ENCODE measurements around the gene ANKRD6. TPM values are rescaled to one million over a fixed set of nuclear protein-coding genes. Genes with fewer than 3 reads are reported as not detected.
"Not testable (repeated sequence)": the region's sequence is repeated elsewhere in the genome, so short reads cannot be mapped to it uniquely, and the experiment has no call there.

Gene ANKRD6
- total and polyA plus RNA-seq, 7 experiments from 2014 or later: 0.71 to 6.6 (median 3.3) TPM

DNA sequence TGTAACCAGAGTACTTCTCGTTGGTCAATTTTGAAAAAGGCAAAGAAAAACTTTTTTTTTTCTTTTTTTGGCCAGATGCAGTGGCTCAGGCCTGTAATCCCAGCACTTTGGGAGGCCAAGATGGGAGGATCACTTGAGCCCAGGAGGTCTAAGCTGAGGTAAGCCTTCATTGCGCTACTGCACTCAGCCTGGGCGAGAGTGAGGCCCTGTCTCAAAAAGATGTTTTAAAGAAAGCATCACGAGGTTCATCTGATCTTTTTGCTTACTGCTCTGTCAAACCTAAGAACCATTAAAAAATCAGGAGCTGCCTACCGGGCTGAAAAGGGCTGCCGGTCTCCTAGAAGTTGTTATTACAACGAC, 205.0 kb downstream of the ANKRD6 start:
- peak overlapping the region; percentile 91 for H3K27ac ChIP-seq (ENCODE audit: low read depth, low read length)
- H3K9me3 ChIP-seq (ENCODE audit: control insufficient read depth in 2 of 3, low read length in 3 of 3): no peaks in the 10 kb centered on the region
- H3K4me1 ChIP-seq (ENCODE audit: control insufficient read depth in 2 of 2, insufficient read depth in 2 of 2, low read length in 2 of 2): peaks cover 9 to 15% of the 10 kb centered on the region in 2 donors
- Mint-ChIP-seq H3K4me3 (peak overlapping the region; percentile 90 to 98 (median 94)), H3K27me3 (peaks cover 0 to 3% (median 0%) of the 10 kb centered on the region in 5 donors), H3K4me1 (peaks cover 6 to 48% (median 27%) of the 10 kb centered on the region in 7 donors), H3K36me3 (peaks cover 6 to 38% (median 26%) of the 10 kb centered on the region in 5 donors), H3K9me3 (peaks cover 0 to 4% (median 0%) of the 10 kb centered on the region in 11 donors), H3K27ac (peak overlapping the region; percentile 96 to 99 (median 99))
- CTCF ChIA-PET: interaction anchor here (0.5 to 1.2 kb wide), 3 partner anchors 15 to 204 kb away, joined by 3 to 5 read pairs (median 4); no protein-coding TSS in a partner anchor
- peaks cover 5 to 18% (median 7%) of the 10 kb centered on the region in 3 experiments for H3K36me3 ChIP-seq (ENCODE audit: control insufficient read depth in 2 of 3, insufficient read depth in 3 of 3, low read length in 3 of 3)
- ATAC-seq: peak; percentile 1
- H3K4me3 ChIP-seq (ENCODE audit: low read length): peak overlapping the region; percentile 99
- no peak for DNase-seq
- intact Hi-C loops (cut with micrococcal nuclease): loop anchor here (1.0 to 5.0 kb wide), 15 partner anchors 28 to 1936 kb away; partner anchors contain the start of genes ANKRD6 (in 2 of the 2), CASP8AP2 (in 2 of the 2), MAP3K7 (in 2 of the 2) and MDN1 (in 2 of the 2)
- no peaks in the 10 kb centered on the region for H3K27me3 ChIP-seq (ENCODE audit: control insufficient read depth in 2 of 2, insufficient read depth in 2 of 2, low read length in 2 of 2)
- POLR2A ChIA-PET: interaction anchor here (0.5 to 1.6 kb wide), 16 partner anchors 9 to 969 kb away, joined by 3 to 5 read pairs (median 3); partner anchors contain the start of genes CASP8AP2, PNRC1 and RNGTT

GRCh38 chr6:89638320-89639195, 205.6 kb downstream of the ANKRD6 start, which contains the start of gene LYRM2:
Gene LYRM2, minus strand, starts transcription at chr6:89638747. Its CDS starts 31 bp downstream, at chr6:89638716.
- Histone ChIP-seq H3K4me1 (ENCODE audit: control insufficient read depth in 2 of 2, insufficient read depth in 2 of 2, low read length in 2 of 2) (peaks cover 9 to 15% of the 10 kb centered on the region in 2 donors), H3K36me3 (ENCODE audit: control insufficient read depth in 2 of 3, insufficient read depth in 3 of 3, low read length in 3 of 3) (peaks cover 7 to 24% (median 7%) of the 10 kb centered on the region in 3 experiments), H3K4me3 (ENCODE audit: low read length) (peak within 1 kb of the TSS; percentile 99), H3K27ac (ENCODE audit: low read depth, low read length) (peak within 1 kb of the TSS; percentile 91), H3K27me3 (ENCODE audit: control insufficient read depth in 2 of 2, insufficient read depth in 2 of 2, low read length in 2 of 2) (no peaks in the 10 kb centered on the region), H3K9me3 (ENCODE audit: control insufficient read depth in 2 of 3, low read length in 3 of 3) (no peaks in the 10 kb centered on the region)
- Mint-ChIP-seq H3K4me3 (peak within 1 kb of the TSS; percentile 90 to 98 (median 94)), H3K27ac (peak within 1 kb of the TSS; percentile 96 to 99 (median 99)), H3K4me1 (peaks cover 6 to 45% (median 27%) of the 10 kb centered on the region in 7 donors), H3K9me3 (peaks cover 0 to 4% (median 0%) of the 10 kb centered on the region in 11 donors), H3K36me3 (peaks cover 6 to 40% (median 26%) of the 10 kb centered on the region in 5 donors), H3K27me3 (peaks cover 0 to 3% (median 0%) of the 10 kb centered on the region in 5 donors)
- ChIA-PET CTCF (interaction anchor here (0.5 to 1.1 kb wide), 3 partner anchors 14 to 966 kb away, joined by 3 to 4 read pairs (median 3); no protein-coding TSS in a partner anchor), POLR2A (interaction anchor here (0.7 to 1.6 kb wide), 15 partner anchors 9 to 969 kb away, joined by 3 to 5 read pairs (median 3); partner anchors contain the start of genes CASP8AP2, PNRC1 and RNGTT)
- ATAC-seq (peak; percentile 97), DNase-seq (peak; percentile 85 to 93 (median 91))
- intact Hi-C loops (cut with micrococcal nuclease): loop anchor here (1.0 to 5.0 kb wide), 15 partner anchors 28 to 1936 kb away; partner anchors contain the start of genes ANKRD6 (in 2 of the 2), CASP8AP2 (in 2 of the 2), MAP3K7 (in 2 of the 2) and MDN1 (in 2 of the 2)

DNA sequence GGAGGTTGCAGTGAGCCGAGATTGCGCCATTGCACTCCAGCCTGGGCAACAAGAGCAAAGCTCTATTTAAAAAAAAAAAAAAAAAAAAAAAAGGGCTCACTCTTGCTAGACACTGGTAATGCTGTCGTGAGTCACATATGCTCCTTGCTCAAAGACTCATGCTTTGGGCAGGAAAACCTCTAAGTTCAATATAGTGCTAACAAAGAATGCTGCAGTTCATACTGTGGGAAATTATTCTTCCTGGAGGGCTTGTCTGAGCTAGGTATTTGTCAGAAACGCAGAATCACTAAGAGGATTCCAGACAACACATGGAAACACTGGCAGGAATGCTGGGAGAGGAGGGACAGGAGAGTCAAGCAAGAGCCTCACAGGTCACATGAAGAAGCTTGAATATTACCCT, 207.9 kb downstream of the ANKRD6 start:
- Mint-ChIP-seq H3K9me3 (peaks cover 0 to 2% (median 0%) of the 10 kb centered on the region in 11 donors), H3K27me3 (peaks cover 0 to 3% (median 0%) of the 10 kb centered on the region in 5 donors), H3K36me3 (peaks cover 6 to 43% (median 17%) of the 10 kb centered on the region in 5 donors), H3K27ac (peak overlapping the region in 5 of 9 donors; percentile 1 to 73 (median 46)), H3K4me3 (no peak overlapping the region), H3K4me1 (peaks cover 4 to 37% (median 25%) of the 10 kb centered on the region in 7 donors)
- no peak for ATAC-seq
- Histone ChIP-seq H3K9me3 (ENCODE audit: control insufficient read depth in 2 of 3, low read length in 3 of 3) (no peaks in the 10 kb centered on the region), H3K27ac (ENCODE audit: low read depth, low read length) (no peak overlapping the region), H3K27me3 (ENCODE audit: control insufficient read depth in 2 of 2, insufficient read depth in 2 of 2, low read length in 2 of 2) (no peaks in the 10 kb centered on the region), H3K36me3 (ENCODE audit: control insufficient read depth in 2 of 3, insufficient read depth in 3 of 3, low read length in 3 of 3) (peaks cover 7 to 42% (median 21%) of the 10 kb centered on the region in 3 experiments), H3K4me1 (ENCODE audit: control insufficient read depth in 2 of 2, insufficient read depth in 2 of 2, low read length in 2 of 2) (peaks cover 9 to 15% of the 10 kb centered on the region in 2 donors), H3K4me3 (ENCODE audit: low read length) (no peak overlapping the region)
- intact Hi-C loops (cut with micrococcal nuclease): no loop called here
- ChIA-PET POLR2A (interaction anchor here (0.7 kb wide), 2 partner anchors 10 to 32 kb away, joined by 3 read pairs; no protein-coding TSS in a partner anchor), CTCF (no interaction called here)
- DNase-seq: no peak

DNA sequence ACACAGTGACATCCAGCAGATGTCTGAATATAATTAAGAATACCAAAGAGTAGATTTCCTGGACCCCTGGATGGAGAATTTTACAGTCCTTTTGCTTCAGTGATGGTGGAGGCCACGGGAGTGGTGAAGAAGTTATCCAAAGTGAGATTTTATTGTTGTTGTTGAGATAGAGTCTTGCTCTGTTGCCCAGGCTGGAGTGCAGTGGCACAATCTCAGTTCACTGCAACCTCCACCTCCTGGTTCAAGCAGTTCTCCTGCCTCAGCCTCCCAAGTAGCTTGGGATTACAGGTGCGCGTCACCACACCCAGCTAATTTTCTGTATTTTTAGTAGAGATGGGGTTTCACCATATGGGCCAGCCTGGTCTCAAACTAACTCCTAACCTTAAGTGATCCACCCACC, 208.6 kb downstream of the ANKRD6 start:
- H3K9me3 ChIP-seq (ENCODE audit: control insufficient read depth in 2 of 3, low read length in 3 of 3); H3K27me3 Mint-ChIP-seq; H3K27me3 ChIP-seq (ENCODE audit: control insufficient read depth in 2 of 2, insufficient read depth in 2 of 2, low read length in 2 of 2); POLR2A ChIA-PET; H3K4me3 Mint-ChIP-seq; intact Hi-C loops (cut with micrococcal nuclease); H3K9me3 Mint-ChIP-seq; ATAC-seq; H3K4me3 ChIP-seq (ENCODE audit: low read length); DNase-seq; H3K27ac ChIP-seq (ENCODE audit: low read depth, low read length); CTCF ChIA-PET: not testable (repeated sequence)
- peaks cover 3 to 37% (median 11%) of the 10 kb centered on the region in 5 donors for H3K36me3 Mint-ChIP-seq
- peaks cover 9 to 15% of the 10 kb centered on the region in 2 donors for H3K4me1 ChIP-seq (ENCODE audit: control insufficient read depth in 2 of 2, insufficient read depth in 2 of 2, low read length in 2 of 2)
- H3K4me1 Mint-ChIP-seq: peaks cover 3 to 31% (median 22%) of the 10 kb centered on the region in 7 donors
- H3K27ac Mint-ChIP-seq: peak overlapping the region in 3 of 9 donors; percentile 51 to 73 (median 66)
- H3K36me3 ChIP-seq (ENCODE audit: control insufficient read depth in 2 of 3, insufficient read depth in 3 of 3, low read length in 3 of 3): peaks cover 6 to 42% (median 18%) of the 10 kb centered on the region in 3 experiments

DNA sequence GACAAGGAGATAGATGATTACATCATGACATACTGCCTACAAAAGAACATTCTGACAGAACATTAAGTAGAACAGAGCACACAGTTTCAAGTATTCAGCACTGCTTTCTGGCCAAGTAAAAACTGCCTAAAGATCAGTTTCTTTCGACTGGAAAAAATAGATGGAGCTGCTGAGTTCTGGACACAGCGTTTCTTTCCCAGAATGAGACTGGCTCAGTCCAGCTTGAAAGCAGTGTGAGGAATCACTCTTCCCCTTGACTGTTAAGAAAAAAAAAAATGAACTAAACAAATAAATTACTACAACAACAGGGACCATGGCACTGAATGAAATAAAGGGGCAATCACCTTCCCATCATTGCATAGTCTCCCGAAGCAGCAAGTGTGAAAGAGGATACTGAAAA, 210.0 kb downstream of the ANKRD6 start:
- no peak overlapping the region for H3K4me3 ChIP-seq (ENCODE audit: low read length)
- ATAC-seq: no peak
- no peak overlapping the region for H3K4me3 Mint-ChIP-seq
- no peaks in the 10 kb centered on the region for H3K9me3 Mint-ChIP-seq
- H3K9me3 ChIP-seq (ENCODE audit: control insufficient read depth in 2 of 3, low read length in 3 of 3): no peaks in the 10 kb centered on the region
- ChIA-PET POLR2A (no interaction called here), CTCF (no interaction called here)
- peaks cover 3 to 20% (median 17%) of the 10 kb centered on the region in 7 donors for H3K4me1 Mint-ChIP-seq
- no peaks in the 10 kb centered on the region for H3K27me3 ChIP-seq (ENCODE audit: control insufficient read depth in 2 of 2, insufficient read depth in 2 of 2, low read length in 2 of 2)
- H3K27ac ChIP-seq (ENCODE audit: low read depth, low read length): no peak overlapping the region
- H3K27me3 Mint-ChIP-seq: peaks cover 0 to 3% (median 0%) of the 10 kb centered on the region in 5 donors
- H3K4me1 ChIP-seq (ENCODE audit: control insufficient read depth in 2 of 2, insufficient read depth in 2 of 2, low read length in 2 of 2): peaks cover 4 to 10% of the 10 kb centered on the region in 2 donors
- H3K36me3 ChIP-seq (ENCODE audit: control insufficient read depth in 2 of 3, insufficient read depth in 3 of 3, low read length in 3 of 3): peaks cover 0 to 52% (median 22%) of the 10 kb centered on the region in 3 experiments
- no peak for DNase-seq
- peak overlapping the region in 1 of 9 donors; percentile 23 for H3K27ac Mint-ChIP-seq
- peaks cover 10 to 40% (median 18%) of the 10 kb centered on the region in 5 donors for H3K36me3 Mint-ChIP-seq
- intact Hi-C loops (cut with micrococcal nuclease): no loop called here

DNA sequence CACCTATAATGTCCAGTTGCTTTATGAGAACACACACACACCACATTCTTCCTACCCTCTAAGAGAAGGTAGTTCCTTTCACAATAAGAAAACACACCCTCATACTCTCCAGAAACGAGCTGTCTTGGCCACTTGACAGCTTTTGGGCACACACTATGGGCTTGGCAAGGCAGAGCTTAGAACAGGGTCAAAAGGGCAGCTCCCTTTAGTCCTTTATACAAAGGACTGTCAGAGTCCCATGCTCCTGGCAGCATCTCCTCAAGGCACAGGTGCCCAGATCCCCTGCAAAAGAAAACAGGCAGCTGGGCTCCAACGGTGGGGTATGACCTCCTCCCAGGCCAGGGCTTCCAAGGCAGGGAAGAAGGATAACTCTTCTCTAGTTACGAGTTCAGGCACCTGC, 210.5 kb downstream of the ANKRD6 start:
- ATAC-seq (no peak), DNase-seq (no peak)
- Mint-ChIP-seq H3K36me3 (peaks cover 10 to 38% (median 16%) of the 10 kb centered on the region in 5 donors), H3K4me3 (no peak overlapping the region), H3K27ac (no peak overlapping the region), H3K4me1 (peaks cover 3 to 15% (median 12%) of the 10 kb centered on the region in 7 donors), H3K9me3 (no peaks in the 10 kb centered on the region), H3K27me3 (peaks cover 0 to 1% (median 0%) of the 10 kb centered on the region in 5 donors)
- Histone ChIP-seq H3K27ac (ENCODE audit: low read depth, low read length) (no peak overlapping the region), H3K4me3 (ENCODE audit: low read length) (no peak overlapping the region), H3K27me3 (ENCODE audit: control insufficient read depth in 2 of 2, insufficient read depth in 2 of 2, low read length in 2 of 2) (no peaks in the 10 kb centered on the region), H3K4me1 (ENCODE audit: control insufficient read depth in 2 of 2, insufficient read depth in 2 of 2, low read length in 2 of 2) (peaks cover 0 to 9% of the 10 kb centered on the region in 2 donors), H3K9me3 (ENCODE audit: control insufficient read depth in 2 of 3, low read length in 3 of 3) (no peaks in the 10 kb centered on the region), H3K36me3 (ENCODE audit: control insufficient read depth in 2 of 3, insufficient read depth in 3 of 3, low read length in 3 of 3) (peaks cover 0 to 56% (median 22%) of the 10 kb centered on the region in 3 experiments)
- ChIA-PET CTCF (interaction anchor here (0.6 kb wide), 1 partner anchor 35 kb away, joined by 8 read pairs; no protein-coding TSS in a partner anchor), POLR2A (interaction anchor here (0.5 kb wide), 1 partner anchor 904 kb away, joined by 3 read pairs; no protein-coding TSS in a partner anchor)
- intact Hi-C loops (cut with micrococcal nuclease): no loop called here

All from naive thymus-derived CD4-positive, alpha-beta T cell (primary cell).